HCEC 1CT (cell line): ENCODE data around the gene MUTYH.
"Not testable (repeated sequence)": the region's sequence is repeated elsewhere in the genome, so short reads cannot be mapped to it uniquely, and the experiment has no call there.

Experiments
- DNase-seq: peaks from one replicate; pipeline ENCODE4 v3.0.0-alpha.2; 2017

MUTYH gene

GRCh38 chr1:45321444-45321843 is 18.8 kb downstream of the MUTYH start:
- DNase-seq = no peak

GRCh38 chr1:45319761-45320160 is 20.5 kb downstream of the MUTYH start:
- no peak for DNase-seq

- DNase-seq = no peak
Measured at GRCh38 chr1:45317166-45317565, 23.1 kb downstream of the MUTYH start.

GRCh38 chr1:45314266-45314665 is 26.0 kb downstream of the MUTYH start:
- no peak for DNase-seq

- no peak for DNase-seq
Measured at GRCh38 chr1:45306905-45307304, 33.3 kb downstream of the MUTYH start.

GRCh38 chr1:45306319-45306718 is 33.9 kb downstream of the MUTYH start:
- peak; percentile 56 for DNase-seq

GRCh38 chr1:45305231-45305630 is 35.0 kb downstream of the MUTYH start:
- DNase-seq = no peak

- DNase-seq = peak; percentile 13
Measured at GRCh38 chr1:45304311-45305081, 35.7 kb downstream of the MUTYH start.

GRCh38 chr1:45303520-45304310 is 36.5 kb downstream of the MUTYH start:
- DNase-seq = peak; percentile 98

GRCh38 chr1:45302505-45303150 is 37.6 kb downstream of the MUTYH start:
- DNase-seq = no peak

- no peak for DNase-seq
Measured at GRCh38 chr1:45300669-45300997, 39.6 kb downstream of the MUTYH start.

GRCh38 chr1:45299981-45300668 is 40.1 kb downstream of the MUTYH start:
- peak; percentile 69 for DNase-seq

GRCh38 chr1:45299296-45299695 is 40.9 kb downstream of the MUTYH start:
- no peak for DNase-seq

- no peak for DNase-seq
Measured at GRCh38 chr1:45297666-45298356, 42.4 kb downstream of the MUTYH start.

GRCh38 chr1:45291716-45292115 is 48.5 kb downstream of the MUTYH start:
- no peak for DNase-seq

- not testable (repeated sequence) for DNase-seq
Measured at GRCh38 chr1:45291002-45291401, 49.2 kb downstream of the MUTYH start.

- DNase-seq = not testable (repeated sequence)
Measured at GRCh38 chr1:45286521-45286920, 53.7 kb downstream of the MUTYH start.

GRCh38 chr1:45284858-45285257 is 55.4 kb downstream of the MUTYH start:
- DNase-seq = not testable (repeated sequence)

GRCh38 chr1:45282351-45282750 is 57.9 kb downstream of the MUTYH start:
- no peak for DNase-seq
